ENCODE measurements around the gene AGAP1. TPM values are rescaled to one million over a fixed set of nuclear protein-coding genes. Genes with fewer than 3 reads are reported as not detected.

Gene AGAP1
- total and polyA plus RNA-seq, 4 donors: 2.0 to 8.5 (median 5.4) TPM

GRCh38 chr2:236054621-236055305, 560.9 kb downstream of the AGAP1 start (continued):
- TF ChIP-seq, protein P1, sequence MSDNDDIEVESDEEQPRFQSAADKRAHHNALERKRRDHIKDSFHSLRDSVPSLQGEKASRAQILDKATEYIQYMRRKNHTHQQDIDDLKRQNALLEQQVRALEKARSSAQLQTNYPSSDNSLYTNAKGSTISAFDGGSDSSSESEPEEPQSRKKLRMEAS (IDR thresholded peaks at IDR 0.05): no peak
- TF ChIP-seq RAD21 (IDR thresholded peaks at IDR 0.05) (no peak), HNF4G (IDR thresholded peaks at IDR 0.05) (no peak), NR2F2 (IDR thresholded peaks at IDR 0.05) (no peak), ATF3 (IDR thresholded peaks at IDR 0.05) (no peak)

- 81% methylated on average over 13 of the region's 13 CpGs for WGBS
- Histone ChIP-seq H3K4me1 (ENCODE audit: control insufficient read depth in 4 of 4, insufficient read depth in 4 of 4, low read length in 3 of 4) (no peaks in the 10 kb centered on the region), H3K27ac (ENCODE audit: low read depth in 1 of 2, low read length in 2 of 2) (no peak overlapping the region), H3K36me3 (ENCODE audit: control insufficient read depth in 4 of 4, insufficient read depth in 3 of 4, low read depth in 1 of 4, low read length in 3 of 4) (peaks cover 0 to 2% (median 0%) of the 10 kb centered on the region in 4 donors), H3K27me3 (ENCODE audit: control insufficient read depth in 4 of 4, insufficient read depth in 4 of 4, low read length in 3 of 4) (no peaks in the 10 kb centered on the region), H3K9ac (ENCODE audit: low read depth in 1 of 2, low read length in 2 of 2) (no peak overlapping the region), H3K9me3 (ENCODE audit: control insufficient read depth in 4 of 4, low read length in 3 of 4) (peaks cover 0 to 5% (median 1%) of the 10 kb centered on the region in 4 donors), H3K4me3 (ENCODE audit: low read depth in 1 of 3, low read length in 3 of 3) (no peak overlapping the region)
- TF ChIP-seq NR2F2 (IDR thresholded peaks at IDR 0.05) (no peak), YY1 (IDR thresholded peaks at IDR 0.05) (no peak), RXRA (IDR thresholded peaks at IDR 0.05) (no peak), JUND (IDR thresholded peaks at IDR 0.05) (no peak), EGR1 (IDR thresholded peaks at IDR 0.05; ENCODE audit: low read depth in 2 of 2) (no peak), FOXA1 (IDR thresholded peaks at IDR 0.05) (no peak), REST (IDR thresholded peaks at IDR 0.05) (no peak), HNF4G (IDR thresholded peaks at IDR 0.05) (no peak), HNF4A (conservative IDR thresholded peaks at IDR 0.05) (no peak), TAF1 (conservative IDR thresholded peaks at IDR 0.05) (no peak), GABPA (IDR thresholded peaks at IDR 0.05 in 1 of 2, conservative IDR thresholded peaks at IDR 0.05 in 1 of 2) (no peak), SP1 (IDR thresholded peaks at IDR 0.05) (no peak), FOXA2 (IDR thresholded peaks at IDR 0.05) (no peak), ATF3 (IDR thresholded peaks at IDR 0.05) (no peak), RAD21 (IDR thresholded peaks at IDR 0.05) (no peak), CTCF (IDR thresholded peaks at IDR 0.05; ENCODE audit: low read depth, low read length, missing input control) (no peak)
- TF ChIP-seq, protein P1 (IDR thresholded peaks at IDR 0.05): no peak
- TF ChIP-seq, protein P2, sequence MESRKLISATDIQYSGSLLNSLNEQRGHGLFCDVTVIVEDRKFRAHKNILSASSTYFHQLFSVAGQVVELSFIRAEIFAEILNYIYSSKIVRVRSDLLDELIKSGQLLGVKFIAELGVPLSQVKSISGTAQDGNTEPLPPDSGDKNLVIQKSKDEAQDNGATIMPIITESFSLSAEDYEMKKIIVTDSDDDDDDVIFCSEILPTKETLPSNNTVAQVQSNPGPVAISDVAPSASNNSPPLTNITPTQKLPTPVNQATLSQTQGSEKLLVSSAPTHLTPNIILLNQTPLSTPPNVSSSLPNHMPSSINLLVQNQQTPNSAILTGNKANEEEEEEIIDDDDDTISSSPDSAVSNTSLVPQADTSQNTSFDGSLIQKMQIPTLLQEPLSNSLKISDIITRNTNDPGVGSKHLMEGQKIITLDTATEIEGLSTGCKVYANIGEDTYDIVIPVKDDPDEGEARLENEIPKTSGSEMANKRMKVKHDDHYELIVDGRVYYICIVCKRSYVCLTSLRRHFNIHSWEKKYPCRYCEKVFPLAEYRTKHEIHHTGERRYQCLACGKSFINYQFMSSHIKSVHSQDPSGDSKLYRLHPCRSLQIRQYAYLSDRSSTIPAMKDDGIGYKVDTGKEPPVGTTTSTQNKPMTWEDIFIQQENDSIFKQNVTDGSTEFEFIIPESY (IDR thresholded peaks at IDR 0.05): no peak
- no peak for DNase-seq (ENCODE audit: low spot score)
Observed at GRCh38 chr2:236055471-236055870, 561.6 kb downstream of the AGAP1 start.

Measured in liver (tissue), 9 donors.